ENCODE measurements around the gene FOXP1.
"Not testable (repeated sequence)": the region's sequence is repeated elsewhere in the genome, so short reads cannot be mapped to it uniquely, and the experiment has no call there.

The FOXP1 gene

DNA sequence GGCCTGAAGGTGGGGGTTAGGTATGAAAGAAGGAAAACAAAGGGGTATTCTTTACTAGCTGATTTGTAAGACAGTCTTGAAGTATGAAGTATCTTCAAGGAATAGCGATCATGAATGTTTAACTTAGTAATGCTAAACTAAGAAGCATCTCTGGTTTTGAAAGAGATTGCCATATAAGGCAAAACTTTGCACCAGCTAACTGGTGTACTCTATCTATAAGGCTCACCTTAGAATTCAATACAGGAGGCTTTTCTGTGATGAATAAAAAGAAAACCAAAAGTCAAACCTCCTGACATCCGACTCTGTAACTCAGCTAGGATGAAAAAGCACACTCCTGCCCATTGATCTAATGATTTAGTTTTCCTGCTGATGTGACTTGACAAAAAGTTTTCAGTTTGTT lies 54.7 kb downstream of the FOXP1 start:
- no peak for DNase-seq (ENCODE audit: low read depth)

DNA sequence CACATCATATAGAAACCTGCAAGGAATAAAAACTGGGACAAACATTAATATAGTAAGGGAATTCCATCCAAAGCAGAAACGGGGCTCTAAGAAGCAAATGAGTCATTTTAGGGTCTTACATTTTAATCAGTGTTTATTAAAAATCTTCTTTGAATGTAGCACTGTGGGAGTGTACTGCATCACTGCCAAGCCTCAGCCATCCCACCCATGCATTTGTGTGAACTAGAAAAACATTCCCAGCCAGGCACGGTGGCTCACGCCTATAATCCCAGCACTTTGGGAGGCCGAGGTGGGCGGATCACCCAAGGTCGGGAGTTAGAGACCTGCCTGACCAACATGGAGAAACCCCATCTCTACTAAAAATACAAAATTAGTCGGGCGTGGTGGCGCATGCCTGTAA lies 57.1 kb downstream of the FOXP1 start:
- not testable (repeated sequence) for DNase-seq (ENCODE audit: low read depth)

DNA sequence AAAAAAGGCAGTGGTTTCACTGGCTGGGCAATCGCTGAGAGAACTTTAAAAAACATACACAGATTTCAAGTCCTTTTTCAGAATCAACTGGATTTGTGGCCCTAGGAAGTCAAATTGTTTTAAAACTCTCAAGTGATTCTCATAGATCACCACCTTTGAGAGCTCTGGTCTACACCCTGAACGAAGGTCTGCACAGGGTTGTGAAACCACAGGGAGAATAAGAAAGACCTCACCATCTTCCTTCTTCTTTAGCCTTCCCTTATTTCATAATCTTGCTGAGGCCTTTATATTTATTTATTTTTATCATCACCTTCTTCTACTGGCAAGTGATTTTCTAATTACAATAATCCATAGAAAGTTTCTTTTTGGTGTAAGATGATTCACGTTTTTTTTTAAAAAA lies 58.1 kb downstream of the FOXP1 start:
- no peak for DNase-seq (ENCODE audit: low read depth)

DNA sequence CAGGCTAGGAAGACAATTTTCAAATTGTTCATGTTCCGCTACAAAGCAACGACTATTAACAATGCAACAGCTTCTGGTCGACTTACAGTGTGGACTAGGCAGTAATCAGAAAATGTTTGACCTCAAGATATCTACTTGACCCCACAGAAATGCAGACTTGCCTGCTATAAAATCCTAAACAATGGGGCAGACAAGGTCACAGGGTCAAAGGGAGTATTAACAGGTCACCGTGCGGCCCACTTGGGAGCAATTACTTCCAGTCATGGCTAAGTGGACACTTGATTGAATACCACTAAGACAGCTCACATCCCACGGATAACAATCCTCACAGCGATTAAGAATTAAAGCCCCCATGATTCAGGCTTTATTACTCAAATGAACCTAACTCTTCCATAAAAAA lies 58.9 kb downstream of the FOXP1 start:
- DNase-seq (ENCODE audit: low read depth): no peak

DNA sequence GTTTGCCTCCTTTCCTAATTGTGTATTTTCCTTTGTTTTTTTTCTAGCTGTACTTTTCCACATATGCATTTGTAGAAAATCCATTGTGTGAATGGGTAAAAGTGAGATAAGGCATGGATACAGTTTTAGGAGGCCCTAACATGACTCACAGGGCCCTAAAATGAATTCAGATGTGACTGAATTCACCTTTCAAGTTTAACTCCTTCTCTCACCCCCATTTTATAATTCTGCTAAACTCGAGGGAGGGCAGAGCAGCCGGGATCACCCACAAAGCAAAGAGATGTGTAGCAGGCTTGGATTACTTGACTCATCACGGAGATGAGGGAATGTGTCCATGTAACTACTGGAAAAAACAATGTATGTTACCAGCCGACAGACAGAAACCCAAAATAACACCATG lies 59.9 kb downstream of the FOXP1 start:
- DNase-seq (ENCODE audit: low read depth): no peak

DNA sequence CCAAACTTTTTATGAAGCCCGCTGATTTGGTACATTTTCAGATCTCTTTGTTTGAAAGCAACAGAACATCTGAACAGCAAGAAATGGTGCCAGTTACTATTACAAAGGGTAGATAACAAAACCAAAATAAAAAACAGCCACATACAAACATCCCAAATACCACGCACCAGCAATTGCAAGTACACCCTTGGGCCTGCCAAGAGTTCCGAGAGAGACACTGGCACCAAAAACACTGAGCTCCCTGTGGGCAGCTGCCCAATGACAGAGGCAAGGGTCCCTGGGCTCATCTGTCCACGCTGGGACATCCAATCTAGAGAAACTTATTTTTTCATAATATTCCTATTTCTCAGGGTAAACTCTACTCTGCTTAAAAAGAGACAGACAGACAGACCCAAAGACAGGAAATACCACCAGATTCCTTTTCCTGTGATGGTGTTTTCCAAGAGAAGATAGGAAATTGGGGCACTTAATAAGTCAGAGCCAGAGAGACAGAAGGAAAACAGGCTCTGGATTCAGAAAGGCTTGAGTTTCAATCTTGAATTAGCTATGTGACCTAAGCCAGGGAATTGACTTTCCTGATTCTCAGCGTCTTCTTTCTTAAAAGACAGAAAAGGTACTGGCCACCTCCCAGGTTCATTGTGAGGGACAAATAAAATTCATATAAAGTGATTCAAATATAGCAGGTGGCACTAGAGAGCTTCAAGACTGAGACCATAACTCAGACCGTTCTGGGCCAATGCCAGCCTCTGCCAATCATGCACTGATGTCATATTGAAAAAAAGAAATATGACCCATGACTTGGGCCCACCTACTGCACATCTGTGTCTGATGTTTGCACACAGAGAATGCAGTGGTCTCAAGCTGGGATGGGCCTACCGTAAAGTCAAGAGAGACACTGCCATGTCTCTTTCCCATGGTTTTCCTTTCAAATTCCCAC lies 61.3 kb downstream of the FOXP1 start:
- no peak for DNase-seq (ENCODE audit: low read depth)

DNA sequence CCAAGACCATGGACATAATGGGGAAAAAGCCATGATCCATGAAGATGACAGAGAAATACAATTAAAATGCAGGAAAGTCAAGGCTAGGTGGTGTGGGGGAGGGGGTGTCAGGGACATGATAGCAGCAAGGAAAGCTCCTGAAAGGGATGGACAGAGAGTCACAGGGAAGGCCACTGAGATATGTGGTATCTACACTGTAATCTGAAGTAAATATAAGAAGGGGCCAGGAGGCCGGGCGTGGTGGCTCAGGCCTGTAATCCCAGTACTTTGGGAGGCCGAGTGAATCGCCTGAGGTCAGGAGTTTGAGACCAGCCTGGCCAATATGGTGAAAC lies 62.5 kb downstream of the FOXP1 start:
- no peak for DNase-seq (ENCODE audit: low read depth)

DNA sequence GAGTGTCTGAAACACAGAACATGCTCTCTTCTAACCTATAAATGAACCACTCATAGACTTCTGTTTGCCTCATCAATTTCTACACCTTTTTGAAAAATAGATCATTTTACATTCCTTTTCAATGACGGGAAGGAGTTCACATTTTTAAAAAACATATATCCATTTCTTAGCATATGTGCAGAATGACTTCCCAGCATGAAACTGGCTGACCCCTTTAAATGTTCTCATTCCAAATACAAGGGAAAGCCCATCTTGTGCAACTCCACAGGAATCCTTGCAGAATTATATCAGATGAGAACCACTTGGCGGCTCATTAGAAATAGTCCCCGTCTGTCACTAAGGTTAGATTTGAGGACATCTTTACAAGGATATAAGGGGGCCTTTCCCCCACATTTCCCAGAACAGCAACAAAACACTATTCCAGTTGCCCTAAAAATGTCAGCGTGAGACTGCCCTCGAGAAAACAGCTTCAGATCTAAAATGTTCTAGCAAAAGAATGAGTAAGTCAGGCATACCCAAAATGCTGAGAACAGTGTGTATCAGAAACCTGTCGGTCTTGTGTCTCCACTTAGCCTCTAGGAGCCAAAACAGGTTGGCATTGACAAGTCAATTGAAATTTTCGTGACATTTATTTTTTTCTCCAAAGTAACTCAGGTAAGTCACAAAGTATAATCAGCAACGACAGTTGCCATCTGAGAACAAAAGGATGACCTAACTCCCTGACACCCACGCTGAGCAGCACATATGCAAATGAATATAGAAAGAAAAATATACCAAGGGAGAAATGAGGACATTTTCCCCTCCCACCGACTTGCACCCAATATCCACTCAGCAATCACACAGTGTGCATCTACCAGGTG lies 63.1 kb downstream of the FOXP1 start:
- DNase-seq (ENCODE audit: low read depth): no peak

DNA sequence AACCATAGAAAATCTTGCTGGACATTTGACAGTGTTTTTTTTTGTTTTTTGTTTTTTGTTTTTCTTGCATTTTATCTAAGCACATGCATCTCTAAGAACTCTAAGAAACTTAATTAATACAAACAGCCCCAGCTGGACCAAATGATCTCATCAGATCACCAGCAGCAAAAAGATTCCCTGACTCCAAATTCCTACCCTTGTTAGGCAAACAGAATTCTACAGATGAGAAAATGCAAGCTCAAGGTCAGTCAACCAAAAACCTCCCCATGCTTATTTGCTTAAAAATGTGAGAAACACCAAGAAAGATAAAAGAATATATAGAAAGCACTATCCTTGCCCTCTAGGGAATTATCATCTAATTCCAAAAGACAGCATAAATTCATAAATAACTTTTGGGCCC lies 65.4 kb downstream of the FOXP1 start:
- DNase-seq (ENCODE audit: low read depth): no peak

DNA sequence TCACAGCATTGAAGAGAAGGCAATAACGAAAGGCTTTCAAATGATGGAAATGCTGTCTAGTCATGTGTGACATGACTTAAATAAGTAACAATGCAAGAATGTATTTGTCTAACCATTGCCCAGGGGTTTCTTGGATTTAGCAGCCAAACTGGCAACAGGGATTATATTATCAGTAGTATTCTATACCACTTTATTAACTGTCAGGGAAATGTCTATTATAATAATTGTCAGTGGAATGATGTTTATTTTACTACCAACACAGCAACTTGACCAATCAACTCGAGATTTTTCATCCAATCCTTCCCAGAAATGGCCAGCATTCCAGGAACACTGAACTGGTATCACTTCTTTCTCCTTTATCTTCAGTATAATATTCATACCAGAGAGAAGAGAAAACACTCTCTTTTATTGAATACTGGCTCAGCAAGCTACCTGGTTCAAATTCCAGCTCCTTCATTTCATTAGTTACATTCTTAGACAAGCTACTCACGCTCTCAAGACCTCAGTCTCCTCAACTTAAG lies 66.2 kb downstream of the FOXP1 start:
- no peak for DNase-seq (ENCODE audit: low read depth)

DNA sequence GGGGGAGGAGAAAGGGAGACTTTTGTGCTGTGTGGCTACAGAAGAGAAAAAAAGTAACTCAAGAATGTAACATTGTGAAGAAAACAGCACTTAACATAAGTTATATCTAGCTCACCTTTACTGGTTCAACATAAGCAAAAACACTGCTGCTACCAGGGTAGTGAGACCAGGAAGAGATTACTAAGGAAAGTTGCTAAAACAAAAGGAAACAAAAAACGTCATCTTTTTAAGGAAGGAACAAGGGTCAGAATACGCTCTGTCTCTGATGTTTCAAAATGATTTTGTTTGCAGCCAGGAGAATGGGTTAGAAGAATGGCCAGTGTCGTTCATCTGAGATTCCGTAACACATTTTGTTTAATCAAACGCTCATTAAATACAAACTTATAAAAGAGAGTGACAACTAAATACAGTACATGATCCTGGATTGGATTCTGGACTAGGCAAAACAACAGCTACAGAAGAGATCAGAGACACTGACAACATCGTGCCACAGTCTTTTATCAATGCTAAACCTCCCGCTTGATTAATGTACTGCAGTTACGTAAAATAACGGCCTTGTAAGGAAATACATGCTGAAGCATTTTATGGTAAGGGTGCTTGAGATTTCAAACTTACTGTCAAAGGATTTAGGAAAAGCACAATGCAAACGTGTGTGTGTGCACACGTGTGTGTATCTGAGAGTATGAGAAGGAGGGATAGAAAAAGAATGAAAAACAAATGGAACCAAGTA lies 67.7 kb downstream of the FOXP1 start:
- DNase-seq (ENCODE audit: low read depth): no peak

DNA sequence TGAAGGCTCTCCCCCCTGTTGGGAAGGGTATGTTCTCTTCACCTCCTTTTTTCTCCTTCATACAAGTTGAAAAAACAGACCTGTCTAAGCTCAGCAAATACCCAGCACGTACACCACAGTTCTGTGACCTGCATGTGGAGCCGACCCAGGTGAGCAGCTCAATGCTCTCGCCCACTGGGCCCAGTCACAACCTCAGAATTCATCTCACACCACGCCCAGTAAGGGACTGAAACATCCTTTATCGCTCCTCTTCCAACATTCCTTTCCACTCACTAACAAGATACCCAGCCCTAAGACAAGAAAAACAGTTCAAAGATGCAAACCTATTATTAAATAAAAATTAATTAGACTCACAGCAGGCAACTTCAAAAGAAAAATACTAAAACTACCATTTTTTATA lies 68.9 kb downstream of the FOXP1 start:
- DNase-seq (ENCODE audit: low read depth): no peak

DNA sequence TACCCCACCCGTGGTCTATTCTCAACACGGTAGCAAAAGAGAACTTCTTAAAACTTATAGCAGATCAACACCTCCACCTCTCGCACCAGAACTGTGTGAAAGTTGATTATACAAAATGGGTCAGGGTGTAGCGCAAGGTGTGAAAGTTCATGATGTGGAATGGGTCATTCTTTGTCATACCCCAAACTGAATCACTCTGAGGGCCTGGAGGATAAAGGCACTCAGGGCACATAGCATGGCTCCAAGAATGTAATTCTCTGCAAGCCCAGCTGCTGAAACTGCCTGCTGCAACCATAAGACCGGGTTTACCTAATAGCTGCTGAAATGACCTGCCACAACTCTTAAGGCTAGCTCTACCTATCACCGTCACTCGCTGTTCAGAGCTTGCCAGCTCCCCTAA lies 70.0 kb downstream of the FOXP1 start:
- DNase-seq (ENCODE audit: low read depth): no peak

DNA sequence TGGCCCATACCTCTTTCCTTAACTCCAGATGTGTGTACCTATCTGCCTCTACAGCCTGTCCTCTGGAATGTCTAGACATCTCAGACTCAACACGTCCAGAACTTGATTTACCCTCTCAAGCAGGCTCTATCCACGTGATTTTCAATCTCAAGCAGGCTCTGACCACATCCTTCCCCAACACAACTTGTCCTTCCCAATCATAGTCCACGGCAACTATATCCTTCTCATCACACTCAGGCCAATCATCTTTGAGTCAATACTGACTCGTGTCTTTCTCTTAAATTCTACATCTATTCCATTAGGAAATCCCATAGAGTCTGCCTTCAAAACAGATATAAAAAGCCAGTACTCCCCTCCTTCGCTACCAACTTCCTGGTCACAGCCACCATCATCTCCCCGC lies 70.4 kb downstream of the FOXP1 start:
- DNase-seq (ENCODE audit: low read depth): no peak

DNA sequence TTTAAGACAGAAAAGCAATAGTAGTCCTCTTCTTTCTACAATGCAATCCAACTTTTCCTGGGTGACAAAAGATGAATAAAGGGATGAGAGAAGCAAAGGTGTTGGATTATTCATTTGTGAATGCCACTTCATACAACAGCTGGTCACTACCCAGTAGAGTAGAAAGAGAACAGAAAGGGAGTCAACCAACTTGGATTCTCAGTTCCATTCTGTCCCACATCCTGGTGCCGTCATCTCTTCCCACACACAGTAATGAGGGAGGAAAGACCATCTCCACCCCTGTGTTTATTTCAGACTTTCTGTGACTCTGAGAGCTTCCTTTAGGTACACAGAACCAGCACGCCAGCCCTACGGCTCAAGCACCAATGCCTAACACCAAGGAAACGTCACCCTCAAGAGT lies 71.0 kb downstream of the FOXP1 start:
- no peak for DNase-seq (ENCODE audit: low read depth)

DNA sequence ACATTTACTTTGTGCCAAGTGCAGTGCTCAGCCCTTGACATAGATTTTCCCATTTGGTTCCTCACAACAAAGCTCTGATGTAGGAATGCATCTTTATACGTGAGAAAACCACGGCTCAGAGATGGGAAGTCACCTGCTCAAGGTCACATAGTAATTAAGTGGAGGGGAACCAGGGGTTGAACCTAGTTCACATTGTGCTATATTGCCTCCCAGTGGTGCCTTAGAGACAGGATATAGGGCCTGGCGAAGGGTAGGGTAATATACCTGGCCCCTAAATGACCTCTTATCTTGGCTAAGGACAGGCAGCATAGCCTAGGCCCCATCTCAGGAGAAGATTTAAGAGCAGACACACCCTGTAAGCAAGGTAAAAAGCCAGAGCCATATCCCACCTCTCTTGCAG lies 71.5 kb downstream of the FOXP1 start:
- no peak for DNase-seq (ENCODE audit: low read depth)

DNA sequence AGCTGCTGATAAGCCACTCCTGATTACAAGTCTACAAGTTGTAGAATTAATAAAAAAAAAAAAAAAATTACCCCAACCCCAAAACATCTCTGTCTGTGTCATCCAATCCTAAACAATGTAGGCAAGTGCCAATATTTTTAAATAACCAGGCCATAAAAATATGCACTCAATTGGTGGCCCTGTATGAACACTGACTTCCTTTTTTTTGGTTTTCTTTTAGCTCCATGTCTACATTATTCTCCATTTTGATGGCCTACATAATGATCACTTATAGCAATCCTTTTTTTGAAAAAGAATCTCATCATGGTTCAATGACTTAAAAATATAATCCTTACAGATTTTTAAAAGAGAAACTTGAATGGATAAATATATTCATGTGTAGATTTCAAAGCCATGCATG lies 72.1 kb downstream of the FOXP1 start:
- DNase-seq (ENCODE audit: low read depth): no peak

DNA sequence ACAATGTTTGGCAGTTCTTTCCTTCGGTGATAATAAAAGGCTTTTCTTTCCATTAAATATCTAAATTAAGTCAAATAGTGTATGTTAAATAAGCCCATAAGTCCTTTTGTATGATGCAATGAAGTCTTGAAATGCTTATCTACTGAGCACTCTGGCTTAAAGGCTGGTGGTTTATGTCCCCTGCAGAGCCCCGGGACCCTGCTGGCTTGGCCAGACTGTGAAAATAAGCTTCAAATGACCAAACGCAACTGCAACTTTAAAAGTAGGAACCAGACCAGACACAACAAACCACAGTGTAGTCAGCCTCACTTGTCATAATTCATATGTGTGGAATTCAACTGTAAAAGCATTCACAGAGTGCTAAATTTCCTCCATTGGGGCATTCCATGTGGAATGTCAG lies 72.5 kb downstream of the FOXP1 start:
- no peak for DNase-seq (ENCODE audit: low read depth)

DNA sequence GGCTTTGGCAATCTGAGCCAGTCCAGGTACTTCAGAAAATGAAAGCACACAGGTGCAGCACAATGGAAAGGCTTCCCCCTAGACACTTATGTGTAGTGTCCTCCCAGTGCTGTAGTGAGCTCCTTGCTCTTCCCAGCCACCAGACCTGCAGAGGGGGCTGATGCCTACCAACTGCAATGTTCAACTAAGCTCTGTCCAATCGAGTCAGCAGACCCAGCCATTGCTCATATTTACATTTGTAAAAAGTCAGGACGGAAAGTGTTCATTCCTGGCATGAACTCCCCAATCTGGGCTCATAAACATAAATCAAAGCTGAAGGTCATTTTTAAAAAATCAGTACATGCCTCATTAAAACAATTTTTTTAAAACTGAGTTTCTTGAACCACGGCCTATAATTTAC lies 73.0 kb downstream of the FOXP1 start:
- no peak for DNase-seq (ENCODE audit: low read depth)

DNA sequence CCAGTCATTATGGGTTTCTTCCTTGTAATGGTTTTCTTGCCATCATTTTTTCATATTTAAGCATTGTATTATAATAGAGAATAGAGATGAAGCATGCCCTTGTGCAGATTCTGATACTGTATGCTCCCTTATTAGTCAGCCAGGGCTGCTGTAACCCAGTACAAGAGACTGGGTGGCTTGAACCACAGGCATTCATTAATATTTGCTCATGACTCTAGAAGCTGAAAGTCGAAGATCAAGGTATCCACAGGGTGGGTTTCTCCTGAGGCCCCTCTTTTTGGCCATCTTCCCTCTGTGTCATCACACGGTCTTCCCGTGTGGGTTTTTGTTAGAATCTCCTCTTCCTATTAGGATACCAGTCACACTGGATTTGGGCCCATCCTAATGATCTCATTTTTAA lies 74.5 kb downstream of the FOXP1 start:
- DNase-seq (ENCODE audit: low read depth): no peak

DNA sequence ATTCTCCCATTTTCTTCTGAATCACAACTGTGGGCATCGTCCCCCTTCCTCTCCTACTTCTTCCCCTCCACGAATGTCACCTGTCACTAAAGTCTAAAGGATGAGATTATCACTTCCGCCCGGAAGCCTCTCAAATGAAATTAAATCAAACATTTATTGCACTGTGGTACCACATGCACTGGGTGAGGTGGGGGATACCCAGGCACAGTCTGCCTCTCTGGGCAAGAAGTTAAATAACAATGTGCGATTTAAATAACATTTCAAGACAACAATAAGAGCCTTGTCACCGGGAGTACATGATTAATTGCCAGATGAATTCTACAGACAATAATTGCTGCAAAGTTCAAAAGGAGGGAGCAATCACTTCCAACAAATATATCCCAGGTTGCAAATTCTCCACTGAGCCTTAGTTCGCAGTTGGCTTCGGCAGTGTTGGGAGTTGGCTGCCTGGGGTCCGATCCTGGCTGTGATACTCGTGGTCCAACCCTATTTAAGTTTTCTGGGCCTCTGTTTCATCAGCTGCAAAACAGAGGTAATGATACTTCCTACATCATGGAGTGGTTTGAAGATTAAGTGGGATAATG lies 77.7 kb downstream of the FOXP1 start:
- no peak for DNase-seq (ENCODE audit: low read depth)

Data from T-helper 22 cell (primary cell).